Measurements from ENCODE around the gene GHRH. TPM values are rescaled to one million over a fixed set of nuclear protein-coding genes. Genes with fewer than 3 reads are reported as not detected.
A peak's percentile ranks its signal among the peaks of the same experiment; 100 is the strongest.

GHRH gene
- total and polyA plus RNA-seq, 9 donors, result not detected

GRCh38 chr20:37240337-37241067 lies 21.1 kb downstream of the GHRH start:
- H3K27me3 ChIP-seq (ENCODE audit: control insufficient read depth, insufficient read depth, low read length), result no peaks in the 10 kb centered on the region
- no peak for DNase-seq
- peaks cover 61% of the 10 kb centered on the region for H3K4me1 ChIP-seq (ENCODE audit: control insufficient read depth, insufficient read depth, low read length)
- H3K27ac ChIP-seq (ENCODE audit: low read length), result no peak overlapping the region
- WGBS (ENCODE audit: insufficient coverage), result 80% methylated on average over 2 of the region's 3 CpGs
- H3K36me3 ChIP-seq (ENCODE audit: control insufficient read depth, insufficient read depth, low read length), result peaks cover 53% of the 10 kb centered on the region
- H3K9me3 ChIP-seq (replicated peaks; ENCODE audit: control insufficient read depth, low read depth, low read length), result no peaks in the 10 kb centered on the region
- H3K4me3 ChIP-seq (ENCODE audit: low read length), result no peak overlapping the region

DNA sequence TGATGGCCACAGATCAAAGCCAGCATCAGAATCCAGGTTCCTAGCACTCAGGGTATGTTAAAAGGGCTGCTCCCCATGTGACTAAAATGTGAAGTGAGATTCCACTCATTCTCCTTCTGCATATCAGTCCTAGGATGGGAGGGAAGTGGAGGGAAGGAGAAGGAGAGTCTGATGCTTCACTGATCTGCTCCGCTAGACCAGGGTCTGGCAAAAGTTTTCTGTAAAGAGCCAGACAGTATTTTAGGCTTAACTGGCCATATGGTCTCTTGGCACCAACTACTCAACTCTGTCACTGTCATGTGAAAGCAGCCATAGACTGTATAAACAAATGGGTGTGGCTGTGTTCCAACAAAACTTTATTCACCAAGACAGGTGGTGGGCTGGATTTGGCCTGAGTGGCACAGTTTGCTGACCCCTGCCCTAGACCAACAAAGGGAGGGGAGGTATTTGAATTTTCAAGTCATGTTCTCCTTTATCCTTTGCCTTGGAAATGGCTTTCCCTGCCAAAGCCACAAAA lies 22.6 kb downstream of the GHRH start:
- Histone ChIP-seq H3K27me3 (ENCODE audit: control insufficient read depth, insufficient read depth, low read length) (no peaks in the 10 kb centered on the region), H3K36me3 (ENCODE audit: control insufficient read depth, insufficient read depth, low read length) (peaks cover 65% of the 10 kb centered on the region), H3K9me3 (replicated peaks; ENCODE audit: control insufficient read depth, low read depth, low read length) (no peaks in the 10 kb centered on the region), H3K27ac (ENCODE audit: low read length) (peak overlapping the region; percentile 66), H3K4me1 (ENCODE audit: control insufficient read depth, insufficient read depth, low read length) (peaks cover 60% of the 10 kb centered on the region), H3K4me3 (ENCODE audit: low read length) (no peak overlapping the region)
- no CpG with 5 or more reads among the region's 1 CpG for WGBS (ENCODE audit: insufficient coverage)
- DNase-seq, result peak; percentile 92

- Histone ChIP-seq H3K9me3 (replicated peaks; ENCODE audit: control insufficient read depth, low read depth, low read length) (no peaks in the 10 kb centered on the region), H3K4me1 (ENCODE audit: control insufficient read depth, insufficient read depth, low read length) (peaks cover 59% of the 10 kb centered on the region), H3K4me3 (ENCODE audit: low read length) (no peak overlapping the region), H3K27ac (ENCODE audit: low read length) (peak overlapping the region; percentile 56), H3K36me3 (ENCODE audit: control insufficient read depth, insufficient read depth, low read length) (peaks cover 65% of the 10 kb centered on the region), H3K27me3 (ENCODE audit: control insufficient read depth, insufficient read depth, low read length) (no peaks in the 10 kb centered on the region)
- DNase-seq, result peak; percentile 43
- 80% methylated on average over 1 of the region's 6 CpGs for WGBS (ENCODE audit: insufficient coverage)
Observed at GRCh38 chr20:37238426-37238825, 23.2 kb downstream of the GHRH start.

DNA sequence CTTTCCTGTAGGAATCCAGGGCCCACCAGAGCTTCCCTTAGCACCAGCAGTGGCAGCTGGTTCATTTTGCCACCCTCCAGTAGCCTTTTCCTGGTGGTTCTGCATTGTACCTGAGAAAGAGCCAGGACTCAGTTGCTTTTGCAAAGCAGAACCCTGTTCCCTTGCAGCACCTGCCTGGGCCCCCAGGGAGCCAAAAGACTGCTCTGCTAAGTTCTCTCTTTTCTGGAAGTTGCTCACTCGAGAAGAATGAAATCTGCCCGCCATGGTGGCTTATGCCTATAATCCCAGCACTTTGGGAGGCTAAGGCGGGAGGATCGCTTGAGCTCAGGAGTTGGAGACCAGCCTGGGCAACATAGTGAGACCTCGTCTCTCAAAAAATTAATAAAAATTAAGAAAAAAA lies 24.0 kb downstream of the GHRH start:
- Histone ChIP-seq H3K4me3 (ENCODE audit: low read length) (no peak overlapping the region), H3K9me3 (replicated peaks; ENCODE audit: control insufficient read depth, low read depth, low read length) (no peaks in the 10 kb centered on the region), H3K36me3 (ENCODE audit: control insufficient read depth, insufficient read depth, low read length) (peaks cover 63% of the 10 kb centered on the region), H3K27me3 (ENCODE audit: control insufficient read depth, insufficient read depth, low read length) (no peaks in the 10 kb centered on the region), H3K4me1 (ENCODE audit: control insufficient read depth, insufficient read depth, low read length) (peaks cover 62% of the 10 kb centered on the region), H3K27ac (ENCODE audit: low read length) (peak overlapping the region; percentile 56)
- DNase-seq, result no peak
- WGBS (ENCODE audit: insufficient coverage), result 92% methylated on average over 4 of the region's 5 CpGs

DNA sequence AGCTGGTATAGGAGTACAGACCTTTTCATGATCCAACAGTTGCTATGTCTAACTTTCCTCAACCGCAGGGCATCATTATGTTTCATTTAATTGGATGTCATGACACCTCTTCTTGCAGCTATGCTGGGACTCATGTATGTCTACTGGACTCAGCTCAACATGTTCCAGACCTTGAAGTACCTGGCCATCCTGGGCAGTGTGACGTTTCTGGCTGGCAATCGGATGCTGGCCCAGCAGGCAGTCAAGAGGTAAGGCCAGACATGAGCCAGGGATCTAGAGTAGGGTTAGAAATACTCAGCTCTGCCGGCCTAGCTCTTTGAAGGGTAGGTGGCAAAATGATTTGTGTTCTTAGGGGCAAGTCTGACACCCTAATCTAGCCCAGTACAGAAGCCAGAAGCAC lies 25.2 kb downstream of the GHRH start:
- WGBS (ENCODE audit: insufficient coverage), result 56% methylated on average over 4 of the region's 4 CpGs

GRCh38 chr20:37235065-37235464 lies 26.5 kb downstream of the GHRH start:
- 56% methylated on average over 6 of the region's 6 CpGs for WGBS (ENCODE audit: insufficient coverage)

More for the DNA sequence above, 25.2 kb downstream of the GHRH start:
- Histone ChIP-seq H3K36me3 (ENCODE audit: control insufficient read depth, insufficient read depth, low read length) (peaks cover 66% of the 10 kb centered on the region), H3K4me3 (ENCODE audit: low read length) (no peak overlapping the region), H3K27ac (ENCODE audit: low read length) (no peak overlapping the region), H3K9me3 (replicated peaks; ENCODE audit: control insufficient read depth, low read depth, low read length) (no peaks in the 10 kb centered on the region), H3K27me3 (ENCODE audit: control insufficient read depth, insufficient read depth, low read length) (no peaks in the 10 kb centered on the region), H3K4me1 (ENCODE audit: control insufficient read depth, insufficient read depth, low read length) (peaks cover 70% of the 10 kb centered on the region)
- DNase-seq, result no peak

GRCh38 chr20:37234254-37234581 lies 27.4 kb downstream of the GHRH start:
- Histone ChIP-seq H3K27me3 (ENCODE audit: control insufficient read depth, insufficient read depth, low read length) (no peaks in the 10 kb centered on the region), H3K4me1 (ENCODE audit: control insufficient read depth, insufficient read depth, low read length) (peaks cover 69% of the 10 kb centered on the region), H3K9me3 (replicated peaks; ENCODE audit: control insufficient read depth, low read depth, low read length) (no peaks in the 10 kb centered on the region), H3K4me3 (ENCODE audit: low read length) (no peak overlapping the region), H3K27ac (ENCODE audit: low read length) (no peak overlapping the region), H3K36me3 (ENCODE audit: control insufficient read depth, insufficient read depth, low read length) (peaks cover 77% of the 10 kb centered on the region)
- WGBS (ENCODE audit: insufficient coverage), result 80% methylated on average over 4 of the region's 5 CpGs
- no peak for DNase-seq

More at GRCh38 chr20:37235065-37235464, 26.5 kb downstream of the GHRH start:
- no peaks in the 10 kb centered on the region for H3K9me3 ChIP-seq (replicated peaks; ENCODE audit: control insufficient read depth, low read depth, low read length)
- peaks cover 72% of the 10 kb centered on the region for H3K4me1 ChIP-seq (ENCODE audit: control insufficient read depth, insufficient read depth, low read length)
- no peak overlapping the region for H3K4me3 ChIP-seq (ENCODE audit: low read length)
- no peak for DNase-seq
- H3K36me3 ChIP-seq (ENCODE audit: control insufficient read depth, insufficient read depth, low read length), result peaks cover 71% of the 10 kb centered on the region
- no peaks in the 10 kb centered on the region for H3K27me3 ChIP-seq (ENCODE audit: control insufficient read depth, insufficient read depth, low read length)
- no peak overlapping the region for H3K27ac ChIP-seq (ENCODE audit: low read length)

DNA sequence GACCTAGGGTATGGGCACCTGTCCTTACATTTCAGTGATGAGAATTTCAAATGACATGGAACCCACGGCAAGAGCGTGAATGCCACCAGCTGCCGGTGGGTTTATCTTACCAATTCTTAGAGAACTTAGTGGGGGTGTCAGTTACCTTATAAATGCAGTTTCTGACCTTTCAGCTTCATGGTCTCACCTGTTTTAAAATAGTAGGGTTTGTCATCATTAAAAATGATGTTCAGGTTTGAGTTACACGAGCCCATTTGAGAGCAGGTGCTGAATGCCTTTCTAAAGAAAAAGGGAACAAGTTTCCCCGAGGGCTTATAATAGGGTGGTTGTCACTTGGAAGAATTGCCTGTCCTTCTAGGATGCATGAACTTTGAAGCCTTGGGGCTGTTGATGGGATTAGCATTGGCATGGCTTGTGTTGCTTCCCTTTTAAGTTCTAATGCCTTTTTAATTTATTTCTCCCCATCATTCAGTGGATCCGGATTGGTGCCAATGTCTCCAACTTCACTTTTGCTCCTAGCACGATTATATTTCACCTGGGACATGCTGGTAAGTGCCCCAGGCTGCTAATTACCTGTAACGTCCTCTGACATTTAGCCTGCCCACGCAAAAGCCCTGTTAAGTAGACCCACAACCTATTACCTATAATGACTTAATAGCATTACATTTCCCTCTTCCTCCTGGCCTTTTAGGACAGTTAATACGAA lies 27.9 kb downstream of the GHRH start:
- Histone ChIP-seq H3K27ac (ENCODE audit: low read length) (peak overlapping the region; percentile 10), H3K4me1 (ENCODE audit: control insufficient read depth, insufficient read depth, low read length) (peaks cover 67% of the 10 kb centered on the region)
- peak; percentile 48 for DNase-seq

GRCh38 chr20:37231947-37232630 lies 29.5 kb downstream of the GHRH start:
- Histone ChIP-seq H3K27me3 (ENCODE audit: control insufficient read depth, insufficient read depth, low read length) (no peaks in the 10 kb centered on the region), H3K27ac (ENCODE audit: low read length) (peak overlapping the region; percentile 65), H3K36me3 (ENCODE audit: control insufficient read depth, insufficient read depth, low read length) (peaks cover 88% of the 10 kb centered on the region), H3K4me3 (ENCODE audit: low read length) (no peak overlapping the region), H3K9me3 (replicated peaks; ENCODE audit: control insufficient read depth, low read depth, low read length) (no peaks in the 10 kb centered on the region), H3K4me1 (ENCODE audit: control insufficient read depth, insufficient read depth, low read length) (peaks cover 65% of the 10 kb centered on the region)
- 77% methylated on average over 13 of the region's 13 CpGs for WGBS (ENCODE audit: insufficient coverage)
- peak; percentile 83 for DNase-seq

More for the DNA sequence above, 27.9 kb downstream of the GHRH start:
- H3K36me3 ChIP-seq (ENCODE audit: control insufficient read depth, insufficient read depth, low read length), result peaks cover 82% of the 10 kb centered on the region
- H3K4me3 ChIP-seq (ENCODE audit: low read length), result no peak overlapping the region
- 80% methylated on average over 7 of the region's 10 CpGs for WGBS (ENCODE audit: insufficient coverage)
- no peaks in the 10 kb centered on the region for H3K9me3 ChIP-seq (replicated peaks; ENCODE audit: control insufficient read depth, low read depth, low read length)
- no peaks in the 10 kb centered on the region for H3K27me3 ChIP-seq (ENCODE audit: control insufficient read depth, insufficient read depth, low read length)

- Histone ChIP-seq H3K27me3 (ENCODE audit: control insufficient read depth, insufficient read depth, low read length) (no peaks in the 10 kb centered on the region), H3K4me1 (ENCODE audit: control insufficient read depth, insufficient read depth, low read length) (peaks cover 62% of the 10 kb centered on the region), H3K27ac (ENCODE audit: low read length) (peak overlapping the region; percentile 17), H3K36me3 (ENCODE audit: control insufficient read depth, insufficient read depth, low read length) (peaks cover 88% of the 10 kb centered on the region), H3K9me3 (replicated peaks; ENCODE audit: control insufficient read depth, low read depth, low read length) (no peaks in the 10 kb centered on the region), H3K4me3 (ENCODE audit: low read length) (no peak overlapping the region)
- 78% methylated on average over 4 of the region's 6 CpGs for WGBS (ENCODE audit: insufficient coverage)
- DNase-seq, result no peak
Observed at GRCh38 chr20:37230200-37230599, 31.4 kb downstream of the GHRH start.
